ENCODE measurements around the gene C22orf15. TPM values are rescaled to one million over a fixed set of nuclear protein-coding genes. Genes with fewer than 3 reads are reported as not detected.

The C22orf15 gene
- total RNA-seq, 1 experiment from 2014 or later: not detected

- ATAC-seq (no peak), DNase-seq (ENCODE audit: low read depth, low spot score) (no peak)
- Histone ChIP-seq H3K4me1 (ENCODE audit: control insufficient read depth in 1 of 2, insufficient read depth in 2 of 2, low read length in 2 of 2) (peaks cover 8 to 25% of the 10 kb centered on the region in 2 experiments), H3K9me3 (ENCODE audit: control insufficient read depth in 1 of 2, insufficient read depth in 1 of 2, low read depth in 1 of 2, low read length in 2 of 2) (no peaks in the 10 kb centered on the region), H3K27me3 (ENCODE audit: insufficient read depth, low read length) (no peaks in the 10 kb centered on the region), H3K9ac (ENCODE audit: low read length) (no peak within 1 kb of the TSS), H4K20me1 (ENCODE audit: insufficient read depth) (no peaks in the 10 kb centered on the region), H3K4me3 (replicated peaks in 1 of 2; ENCODE audit: low read depth in 1 of 2, low read length in 2 of 2) (no peak within 1 kb of the TSS), H3K27ac (ENCODE audit: low read depth, low read length) (no peak within 1 kb of the TSS), H2AFZ (ENCODE audit: low read depth, low read length, poor library complexity, severe bottlenecking) (no peak within 1 kb of the TSS), H3K36me3 (ENCODE audit: control insufficient read depth in 1 of 2, insufficient read depth in 2 of 2, low read length in 2 of 2) (no peaks in the 10 kb centered on the region), H3K9me2 (ENCODE audit: insufficient read depth) (no peaks in the 10 kb centered on the region), H3K79me2 (ENCODE audit: insufficient read depth, low read length) (no peaks in the 10 kb centered on the region), H3K4me2 (ENCODE audit: low read length) (no peak within 1 kb of the TSS)
- intact Hi-C loops (cut with micrococcal nuclease): no loop called here
- no peak for TF ChIP-seq FOSL1 (IDR thresholded peaks at IDR 0.05; ENCODE audit: low read depth)
- no TSS peak for BruUV-seq (replicated peaks)
- ChIA-PET POLR2A (interaction anchor here (1.3 kb wide), 1 partner anchor 26 kb away, joined by 3 read pairs; no protein-coding TSS in a partner anchor), CTCF (no interaction called here), RAD21 (ENCODE audit: low non-redundant PET in 1 of 2, low total read pairs in 2 of 2, uncharacterized antibody in 2 of 2, unreplicated experiment in 2 of 2) (no interaction called here)
These were observed 8.4 kb upstream of the C22orf15 start, which contains the start of gene VPREB3 for GRCh38 chr22:23754220-23754919. Gene VPREB3, minus strand, starts transcription at chr22:23754425. Its CDS starts 62 bp downstream, at chr22:23754363.

- no peak overlapping the region for H3K4me2 ChIP-seq (ENCODE audit: low read length)
- H2AFZ ChIP-seq (ENCODE audit: low read depth, low read length, poor library complexity, severe bottlenecking): no peak overlapping the region
- DNase-seq (ENCODE audit: low read depth, low spot score) (no peak), ATAC-seq (no peak)
- no TSS peak for BruUV-seq (replicated peaks)
- no peaks in the 10 kb centered on the region for H4K20me1 ChIP-seq (ENCODE audit: insufficient read depth)
- intact Hi-C loops (cut with micrococcal nuclease): no loop called here
- no peak overlapping the region for H3K4me3 ChIP-seq (replicated peaks in 1 of 2; ENCODE audit: low read depth in 1 of 2, low read length in 2 of 2)
- ChIA-PET CTCF (interaction anchor here (1.8 kb wide), 1 partner anchor 12 kb away, joined by 8 read pairs; the partner anchor contains the start of gene CHCHD10), RAD21 (ENCODE audit: low non-redundant PET in 1 of 2, low total read pairs in 2 of 2, uncharacterized antibody in 2 of 2, unreplicated experiment in 2 of 2) (no interaction called here), POLR2A (interaction anchor here (1.3 kb wide), 1 partner anchor 27 kb away, joined by 3 read pairs; no protein-coding TSS in a partner anchor)
- no peaks in the 10 kb centered on the region for H3K27me3 ChIP-seq (ENCODE audit: insufficient read depth, low read length)
- no peaks in the 10 kb centered on the region for H3K9me3 ChIP-seq (ENCODE audit: control insufficient read depth in 1 of 2, insufficient read depth in 1 of 2, low read depth in 1 of 2, low read length in 2 of 2)
- no peak overlapping the region for H3K9ac ChIP-seq (ENCODE audit: low read length)
- H3K9me2 ChIP-seq (ENCODE audit: insufficient read depth): no peaks in the 10 kb centered on the region
- H3K4me1 ChIP-seq (ENCODE audit: control insufficient read depth in 1 of 2, insufficient read depth in 2 of 2, low read length in 2 of 2): peaks cover 3 to 18% of the 10 kb centered on the region in 2 experiments
- H3K36me3 ChIP-seq (ENCODE audit: control insufficient read depth in 1 of 2, insufficient read depth in 2 of 2, low read length in 2 of 2): no peaks in the 10 kb centered on the region
- no peak overlapping the region for H3K27ac ChIP-seq (ENCODE audit: low read depth, low read length)
- H3K79me2 ChIP-seq (ENCODE audit: insufficient read depth, low read length): no peaks in the 10 kb centered on the region
- TF ChIP-seq TCF7L2 (IDR thresholded peaks at IDR 0.05; ENCODE audit: borderline replicate concordance, extremely low read depth, insufficient read depth, insufficient read length): no peak
- no peak for TF ChIP-seq ATF3 (IDR thresholded peaks at IDR 0.05)
- no peak for TF ChIP-seq POLR2A (IDR thresholded peaks at IDR 0.05; ENCODE audit: borderline replicate concordance, extremely low read depth, insufficient read depth, insufficient read length)
- TF ChIP-seq CEBPB (IDR thresholded peaks at IDR 0.05; ENCODE audit: low read depth): no peak
- TF ChIP-seq POLR2AphosphoS5 (IDR thresholded peaks at IDR 0.05; ENCODE audit: low read depth, low read length): no peak
- TF ChIP-seq SIN3A (IDR thresholded peaks at IDR 0.05; ENCODE audit: low read depth): no peak
- TF ChIP-seq ELF1 (IDR thresholded peaks at IDR 0.05; ENCODE audit: borderline replicate concordance, low read depth): no peak
- no peak for TF ChIP-seq CTCF (IDR thresholded peaks at IDR 0.05 in 2 of 3, conservative IDR thresholded peaks at IDR 0.05 in 1 of 3; ENCODE audit: borderline replicate concordance in 1 of 3, insufficient read depth in 1 of 3, low read depth in 2 of 3, low read length in 2 of 3)
- no peak for TF ChIP-seq FOSL1 (IDR thresholded peaks at IDR 0.05; ENCODE audit: low read depth)
- no peak for TF ChIP-seq MAX (IDR thresholded peaks at IDR 0.05)
- no peak for TF ChIP-seq EZH2 (IDR thresholded peaks at IDR 0.05)
- TF ChIP-seq EGR1 (IDR thresholded peaks at IDR 0.05; ENCODE audit: low read depth): no peak
- no peak for TF ChIP-seq ZFX (IDR thresholded peaks at IDR 0.05)
- TF ChIP-seq ZBTB33 (IDR thresholded peaks at IDR 0.05; ENCODE audit: extremely low read depth, insufficient replicate concordance, low read length): no peak
- TF ChIP-seq EZH2phosphoT487 (IDR thresholded peaks at IDR 0.05; ENCODE audit: borderline replicate concordance): no peak
These were observed 7.7 kb upstream of the C22orf15 start for GRCh38 chr22:23754980-23755636.
